SW480 (cell line): ENCODE results near the gene PORCN.
"Not testable (repeated sequence)": the region's sequence is repeated elsewhere in the genome, so short reads cannot be mapped to it uniquely, and the experiment has no call there.

Experiments used
- DNase-seq: peaks from one replicate; pipeline ENCODE4 v3.0.0-alpha.2; 2016; ENCODE audit warnings: low spot score

Gene PORCN

DNA sequence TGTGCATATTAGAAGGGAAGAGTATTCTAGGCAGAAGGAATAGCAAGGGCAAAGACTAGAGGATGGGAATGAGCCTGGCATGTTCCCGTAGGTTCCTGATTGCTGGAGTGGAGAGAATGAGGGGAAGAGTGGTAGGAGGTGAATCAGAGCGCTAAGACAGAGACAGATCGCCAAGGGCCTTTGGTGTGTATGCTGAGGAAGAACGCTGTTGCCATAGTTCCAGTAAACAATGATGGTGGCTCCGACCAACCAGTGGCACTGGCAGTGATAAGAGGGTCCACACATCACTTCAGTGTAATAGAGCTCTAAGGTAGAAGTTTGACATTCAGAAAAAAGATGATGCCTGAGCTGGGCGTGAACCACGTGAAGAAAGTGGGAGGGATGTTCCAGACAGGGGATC is 31.7 kb downstream of the PORCN start:
- no peak for DNase-seq

DNA sequence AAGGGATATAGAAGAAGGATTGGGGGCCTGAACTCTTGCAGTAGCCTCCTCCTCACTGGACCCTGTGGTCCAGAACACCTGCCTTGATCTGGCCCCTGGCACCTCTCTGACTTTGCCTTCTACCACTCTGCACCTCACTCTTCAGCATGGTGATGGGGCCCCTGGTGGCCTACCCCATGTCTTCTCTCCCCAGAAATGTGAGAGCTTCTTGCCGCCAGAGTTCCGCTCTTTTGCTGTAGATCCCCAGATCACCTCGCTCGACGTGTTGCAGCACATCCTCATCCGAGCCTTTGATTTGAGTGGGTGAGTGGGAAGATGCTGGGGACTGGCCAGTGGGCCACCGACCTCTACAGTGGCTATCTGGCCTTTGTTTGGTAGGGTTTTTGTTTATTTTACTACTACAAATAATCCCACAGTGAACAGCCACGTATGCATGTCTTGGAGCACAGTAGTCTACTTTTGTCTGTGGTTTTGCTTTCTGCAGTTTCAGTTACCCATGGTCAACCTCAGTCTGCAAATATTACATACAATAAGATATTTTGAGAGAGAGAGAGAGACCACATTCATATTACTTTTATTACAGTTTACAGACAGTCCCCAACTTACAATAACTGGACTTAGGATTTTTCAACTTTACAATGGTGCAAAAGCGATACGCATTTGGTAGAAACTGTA is 32.5 kb downstream of the PORCN start:
- DNase-seq: no peak

DNA sequence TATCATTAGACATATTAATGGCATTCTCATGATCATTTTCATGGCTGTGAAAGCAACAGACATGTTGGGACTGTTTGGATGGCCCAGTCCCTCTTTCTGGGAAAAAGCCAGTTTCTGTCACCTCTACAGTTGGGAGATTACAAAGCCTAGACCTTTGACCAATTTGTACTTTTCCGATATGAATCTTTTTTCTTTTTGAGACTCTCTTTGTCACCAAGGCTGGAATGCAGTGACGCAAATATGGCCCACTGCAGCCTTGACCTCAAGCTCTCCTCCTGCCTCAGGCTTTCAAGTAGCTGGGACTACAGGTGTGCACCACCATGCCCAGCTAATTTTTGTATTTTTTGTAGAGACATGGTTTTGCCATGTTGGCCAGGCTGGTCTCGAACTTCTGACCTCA is 40.1 kb downstream of the PORCN start:
- DNase-seq: no peak

DNA sequence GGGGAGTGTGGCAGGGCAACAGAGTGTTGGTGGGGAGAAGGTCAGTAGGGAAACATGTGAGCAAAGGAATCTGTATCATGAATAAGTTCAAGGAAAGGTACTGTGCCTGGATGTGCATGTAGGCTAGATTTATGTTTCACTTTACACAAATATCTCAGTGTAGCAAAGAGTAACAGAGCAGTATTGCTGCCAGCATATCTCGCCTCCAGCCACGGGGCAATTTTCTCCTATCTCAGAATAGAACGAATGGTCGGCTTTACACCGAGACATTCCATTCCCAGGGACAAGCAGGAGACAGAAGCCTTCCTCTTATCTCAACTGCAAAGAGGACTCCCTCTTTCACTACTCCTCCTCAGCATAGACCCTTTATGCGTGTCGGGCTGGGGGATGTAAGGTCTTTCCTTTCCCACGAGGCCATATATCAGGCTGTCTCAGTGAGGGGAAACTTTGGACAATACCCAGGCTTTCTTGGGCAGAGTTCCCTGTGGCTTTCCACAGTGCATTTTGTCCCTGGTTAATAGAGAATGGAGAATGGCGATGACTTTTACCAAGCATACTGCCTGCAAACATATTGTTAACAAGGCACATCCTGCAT is 47.0 kb downstream of the PORCN start:
- DNase-seq: not testable (repeated sequence)

DNA sequence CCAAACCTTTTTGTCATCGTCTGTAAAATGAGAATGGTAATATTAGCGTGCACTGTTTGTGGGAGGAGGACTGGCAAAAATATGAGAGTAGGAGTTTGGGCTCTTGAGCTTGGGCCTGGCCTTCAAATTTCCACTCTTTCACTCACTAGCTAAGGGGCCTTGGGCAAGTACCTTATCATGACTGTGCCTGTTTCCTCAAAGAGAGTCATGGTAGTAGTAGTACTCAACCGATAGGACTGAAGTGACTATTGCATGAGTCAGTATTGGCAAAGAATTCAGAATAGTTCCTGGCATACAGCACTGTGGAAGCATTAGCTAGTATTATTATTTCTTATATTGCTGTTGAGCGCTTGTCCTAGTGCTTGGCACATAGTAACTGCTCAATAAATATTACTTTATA is 49.5 kb downstream of the PORCN start:
- DNase-seq: no peak

DNA sequence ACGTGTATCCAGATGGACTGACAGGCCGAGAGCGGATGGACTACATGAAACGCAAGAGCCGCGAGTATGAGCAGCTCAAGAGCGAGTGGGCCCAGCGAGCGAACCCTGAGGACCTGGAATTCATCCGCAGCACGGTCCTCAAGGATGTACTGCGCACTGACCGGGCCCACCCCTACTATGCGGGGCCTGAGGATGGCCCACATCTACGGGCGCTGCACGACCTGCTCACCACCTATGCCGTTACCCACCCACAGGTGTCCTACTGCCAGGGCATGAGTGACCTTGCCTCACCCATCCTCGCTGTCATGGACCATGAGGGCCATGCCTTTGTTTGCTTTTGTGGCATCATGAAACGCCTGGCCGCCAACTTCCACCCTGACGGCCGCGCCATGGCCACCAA is 50.8 kb downstream of the PORCN start:
- DNase-seq: no peak

DNA sequence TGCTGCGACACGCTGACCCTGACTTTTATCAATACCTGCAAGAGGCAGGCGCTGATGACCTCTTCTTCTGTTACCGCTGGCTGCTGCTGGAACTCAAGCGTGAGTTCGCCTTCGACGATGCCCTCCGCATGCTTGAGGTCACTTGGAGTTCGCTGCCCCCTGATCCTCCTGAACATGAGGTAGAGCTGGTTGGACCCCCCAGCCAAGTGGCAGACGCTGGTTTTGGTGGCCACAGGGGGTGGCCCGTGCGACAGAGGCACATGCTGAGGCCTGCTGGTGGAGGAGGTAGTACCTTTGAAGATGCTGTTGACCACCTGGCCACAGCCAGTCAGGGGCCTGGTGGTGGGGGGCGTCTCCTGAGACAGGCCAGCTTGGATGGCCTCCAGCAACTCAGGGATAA is 51.3 kb downstream of the PORCN start:
- DNase-seq: no peak

DNA sequence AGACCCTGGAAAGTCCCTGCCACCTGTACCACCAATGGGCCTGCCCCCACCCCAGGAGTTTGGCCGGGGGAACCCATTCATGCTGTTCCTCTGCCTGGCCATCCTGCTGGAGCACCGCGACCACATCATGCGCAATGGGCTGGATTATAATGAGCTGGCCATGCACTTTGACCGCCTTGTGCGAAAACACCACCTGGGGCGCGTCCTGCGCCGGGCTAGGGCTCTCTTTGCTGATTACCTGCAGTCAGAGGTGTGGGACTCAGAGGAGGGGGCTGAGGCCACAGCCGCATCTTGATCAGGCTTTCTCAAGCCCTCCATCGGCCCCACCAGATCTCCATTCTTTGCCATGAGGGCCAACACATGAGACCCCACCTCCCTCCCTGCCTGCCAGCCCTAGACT is 51.9 kb downstream of the PORCN start:
- no peak for DNase-seq

DNA sequence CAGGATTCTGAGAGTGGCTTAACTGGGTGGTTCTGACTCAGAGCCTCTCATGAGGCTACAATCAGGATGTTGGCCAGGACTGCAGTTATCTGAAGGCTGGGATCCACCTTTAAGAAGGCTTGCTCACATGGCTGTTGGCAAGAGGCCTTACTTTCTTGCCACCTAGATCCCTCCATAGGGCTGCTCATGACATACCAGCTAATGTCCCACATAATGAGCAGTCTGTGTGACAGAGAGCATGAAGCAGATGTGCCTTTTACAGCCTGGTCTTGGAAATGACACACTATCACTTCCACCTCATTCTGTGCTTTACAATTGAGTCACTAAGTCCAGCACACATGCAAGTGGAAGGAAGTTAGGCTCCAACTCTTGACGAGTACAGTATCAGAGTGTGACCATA is 61.2 kb downstream of the PORCN start:
- DNase-seq: no peak
